Measurements from ENCODE around the gene CLTCL1.

DNA sequence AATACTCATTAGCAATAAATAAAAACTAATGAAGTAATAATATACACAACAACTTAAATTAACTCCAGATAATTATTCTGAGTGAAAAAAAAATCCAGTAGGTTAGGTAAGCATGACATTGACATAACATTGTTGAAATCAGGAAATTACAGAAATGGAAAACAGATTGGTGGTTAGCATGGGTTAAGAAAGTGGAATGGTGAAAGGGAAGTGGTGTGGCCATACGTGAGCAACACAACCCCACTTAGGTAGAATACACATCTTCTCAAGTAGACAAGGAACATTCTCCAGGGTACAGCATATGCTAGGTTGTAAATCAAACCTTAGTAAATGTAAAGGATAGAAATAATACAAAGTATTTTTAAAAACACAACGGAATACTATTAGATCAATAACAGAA is 30.2 kb upstream of the CLTCL1 start:
- TF ChIP-seq, protein P1, sequence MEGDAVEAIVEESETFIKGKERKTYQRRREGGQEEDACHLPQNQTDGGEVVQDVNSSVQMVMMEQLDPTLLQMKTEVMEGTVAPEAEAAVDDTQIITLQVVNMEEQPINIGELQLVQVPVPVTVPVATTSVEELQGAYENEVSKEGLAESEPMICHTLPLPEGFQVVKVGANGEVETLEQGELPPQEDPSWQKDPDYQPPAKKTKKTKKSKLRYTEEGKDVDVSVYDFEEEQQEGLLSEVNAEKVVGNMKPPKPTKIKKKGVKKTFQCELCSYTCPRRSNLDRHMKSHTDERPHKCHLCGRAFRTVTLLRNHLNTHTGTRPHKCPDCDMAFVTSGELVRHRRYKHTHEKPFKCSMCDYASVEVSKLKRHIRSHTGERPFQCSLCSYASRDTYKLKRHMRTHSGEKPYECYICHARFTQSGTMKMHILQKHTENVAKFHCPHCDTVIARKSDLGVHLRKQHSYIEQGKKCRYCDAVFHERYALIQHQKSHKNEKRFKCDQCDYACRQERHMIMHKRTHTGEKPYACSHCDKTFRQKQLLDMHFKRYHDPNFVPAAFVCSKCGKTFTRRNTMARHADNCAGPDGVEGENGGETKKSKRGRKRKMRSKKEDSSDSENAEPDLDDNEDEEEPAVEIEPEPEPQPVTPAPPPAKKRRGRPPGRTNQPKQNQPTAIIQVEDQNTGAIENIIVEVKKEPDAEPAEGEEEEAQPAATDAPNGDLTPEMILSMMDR (IDR thresholded peaks at IDR 0.05; ENCODE audit: insufficient read depth, low read length) = no peak
- TF ChIP-seq SPI1 (IDR thresholded peaks at IDR 0.05; ENCODE audit: borderline replicate concordance, low read depth) = peak; percentile 78
- peak; percentile 71 for TF ChIP-seq POLR2AphosphoS5 (IDR thresholded peaks at IDR 0.05; ENCODE audit: low read depth)
- no peak for TF ChIP-seq GABPA (IDR thresholded peaks at IDR 0.05; ENCODE audit: low read depth)
